Measurements from ENCODE around the gene ADAM12. TPM values are rescaled to one million over a fixed set of nuclear protein-coding genes. Genes with fewer than 3 reads are reported as not detected.

The ADAM12 gene
- total RNA-seq, 1 donor from 2014 or later, result 22.8 TPM

- peak; percentile 20 for DNase-seq
Observed at GRCh38 chr10:126080879-126081411, 307.3 kb downstream of the ADAM12 start.

- DNase-seq, result no peak
Observed at GRCh38 chr10:126080291-126080825, 307.9 kb downstream of the ADAM12 start.

- DNase-seq, result no peak
Observed at GRCh38 chr10:126075009-126075408, 313.3 kb downstream of the ADAM12 start.

- no peak for DNase-seq
Observed at GRCh38 chr10:126074291-126074690, 314.0 kb downstream of the ADAM12 start.

GRCh38 chr10:126073606-126074005, 314.7 kb downstream of the ADAM12 start:
- DNase-seq, result no peak

- no peak for DNase-seq
Observed at GRCh38 chr10:126072622-126073021, 315.7 kb downstream of the ADAM12 start.

GRCh38 chr10:126070476-126071215, 317.6 kb downstream of the ADAM12 start:
- DNase-seq, result peak; percentile 29

- no peak for DNase-seq
Observed at GRCh38 chr10:126068322-126068721, 320.0 kb downstream of the ADAM12 start.

GRCh38 chr10:126066456-126066855, 321.8 kb downstream of the ADAM12 start:
- no peak for DNase-seq

GRCh38 chr10:126065751-126066377, 322.4 kb downstream of the ADAM12 start:
- no peak for DNase-seq

GRCh38 chr10:126064512-126064911, 323.8 kb downstream of the ADAM12 start:
- DNase-seq, result no peak

- DNase-seq, result no peak
Observed at GRCh38 chr10:126063353-126063791, 324.9 kb downstream of the ADAM12 start.

GRCh38 chr10:126062131-126063032, 325.9 kb downstream of the ADAM12 start:
- DNase-seq, result peak; percentile 92

- no peak for DNase-seq
Observed at GRCh38 chr10:126061526-126061925, 326.8 kb downstream of the ADAM12 start.

- peak; percentile 83 for DNase-seq
Observed at GRCh38 chr10:126060261-126060931, 327.9 kb downstream of the ADAM12 start.

GRCh38 chr10:126059076-126059826, 329.0 kb downstream of the ADAM12 start:
- no peak for DNase-seq

GRCh38 chr10:126058507-126058906, 329.8 kb downstream of the ADAM12 start:
- DNase-seq, result no peak

GRCh38 chr10:126058104-126058503, 330.2 kb downstream of the ADAM12 start:
- no peak for DNase-seq

GRCh38 chr10:126057494-126057893, 330.8 kb downstream of the ADAM12 start:
- DNase-seq, result no peak

- DNase-seq, result no peak
Observed at GRCh38 chr10:126054191-126054590, 334.1 kb downstream of the ADAM12 start.

GRCh38 chr10:126052171-126052570, 336.1 kb downstream of the ADAM12 start:
- DNase-seq, result no peak
